ENCODE results near the gene NDEL1. TPM values are rescaled to one million over a fixed set of nuclear protein-coding genes. Genes with fewer than 3 reads are reported as not detected.

Gene NDEL1
- total RNA-seq, 1 donor from 2014 or later = 30.5 TPM

DNA sequence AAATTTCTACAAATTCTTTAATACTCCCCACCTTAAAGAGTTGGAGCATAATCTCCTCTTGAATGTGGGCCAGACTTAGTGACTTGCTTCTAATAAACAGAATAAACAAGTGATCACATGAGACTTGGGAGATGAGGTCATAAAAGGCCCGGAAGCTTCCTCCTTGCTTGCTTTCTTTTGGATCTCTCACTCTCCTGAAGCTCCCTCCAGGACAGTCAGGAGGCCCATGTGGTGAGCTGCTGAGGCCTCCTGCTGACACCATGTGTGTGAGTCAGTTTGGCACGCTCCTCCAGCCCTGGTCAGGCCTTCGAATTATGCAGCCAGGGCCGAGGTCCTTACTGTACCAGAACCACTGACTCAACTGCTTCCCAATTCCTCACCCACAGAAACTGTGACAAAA is 53.2 kb downstream of the NDEL1 start:
- no peaks in the 10 kb centered on the region for H3K4me1 Mint-ChIP-seq (ENCODE audit: low read depth)
- no peak for DNase-seq (ENCODE audit: low spot score, unreplicated experiment)
- peaks cover 56% of the 10 kb centered on the region for H3K36me3 Mint-ChIP-seq (ENCODE audit: insufficient read depth)
- no peaks in the 10 kb centered on the region for H3K27me3 Mint-ChIP-seq
- no peak overlapping the region for H3K27ac Mint-ChIP-seq
- H3K4me3 Mint-ChIP-seq (ENCODE audit: low read depth) = no peak overlapping the region
- H3K9me3 Mint-ChIP-seq (ENCODE audit: low read depth) = peaks cover 11% of the 10 kb centered on the region
- TF ChIP-seq, protein P1, sequence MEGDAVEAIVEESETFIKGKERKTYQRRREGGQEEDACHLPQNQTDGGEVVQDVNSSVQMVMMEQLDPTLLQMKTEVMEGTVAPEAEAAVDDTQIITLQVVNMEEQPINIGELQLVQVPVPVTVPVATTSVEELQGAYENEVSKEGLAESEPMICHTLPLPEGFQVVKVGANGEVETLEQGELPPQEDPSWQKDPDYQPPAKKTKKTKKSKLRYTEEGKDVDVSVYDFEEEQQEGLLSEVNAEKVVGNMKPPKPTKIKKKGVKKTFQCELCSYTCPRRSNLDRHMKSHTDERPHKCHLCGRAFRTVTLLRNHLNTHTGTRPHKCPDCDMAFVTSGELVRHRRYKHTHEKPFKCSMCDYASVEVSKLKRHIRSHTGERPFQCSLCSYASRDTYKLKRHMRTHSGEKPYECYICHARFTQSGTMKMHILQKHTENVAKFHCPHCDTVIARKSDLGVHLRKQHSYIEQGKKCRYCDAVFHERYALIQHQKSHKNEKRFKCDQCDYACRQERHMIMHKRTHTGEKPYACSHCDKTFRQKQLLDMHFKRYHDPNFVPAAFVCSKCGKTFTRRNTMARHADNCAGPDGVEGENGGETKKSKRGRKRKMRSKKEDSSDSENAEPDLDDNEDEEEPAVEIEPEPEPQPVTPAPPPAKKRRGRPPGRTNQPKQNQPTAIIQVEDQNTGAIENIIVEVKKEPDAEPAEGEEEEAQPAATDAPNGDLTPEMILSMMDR (IDR thresholded peaks at IDR 0.05; ENCODE audit: unreplicated experiment) = no peak

DNA sequence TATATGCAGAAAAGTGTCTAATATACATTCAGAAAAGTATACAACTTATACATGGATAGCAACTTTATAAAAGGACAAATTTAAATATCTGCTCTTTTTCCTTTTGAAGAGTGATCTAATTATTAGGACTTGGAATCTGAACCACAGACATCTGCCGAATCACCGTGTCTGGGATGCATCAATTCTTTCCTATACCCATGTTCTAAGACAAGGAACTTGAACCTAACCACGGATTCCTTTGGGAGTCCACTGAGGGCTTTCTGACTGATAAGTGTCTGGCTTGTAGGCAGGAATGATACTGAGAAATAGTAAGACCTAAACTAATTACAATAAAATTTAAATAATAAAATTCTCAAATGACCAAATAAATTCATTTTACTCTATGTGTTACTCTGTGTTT is 54.2 kb downstream of the NDEL1 start:
- H3K27me3 Mint-ChIP-seq = no peaks in the 10 kb centered on the region
- H3K4me3 Mint-ChIP-seq (ENCODE audit: low read depth) = no peak overlapping the region
- TF ChIP-seq, protein P1 (IDR thresholded peaks at IDR 0.05; ENCODE audit: unreplicated experiment) = no peak
- no peak for DNase-seq (ENCODE audit: low spot score, unreplicated experiment)
- H3K36me3 Mint-ChIP-seq (ENCODE audit: insufficient read depth) = peaks cover 60% of the 10 kb centered on the region
- H3K4me1 Mint-ChIP-seq (ENCODE audit: low read depth) = no peaks in the 10 kb centered on the region
- peaks cover 7% of the 10 kb centered on the region for H3K9me3 Mint-ChIP-seq (ENCODE audit: low read depth)
- H3K27ac Mint-ChIP-seq = no peak overlapping the region

DNA sequence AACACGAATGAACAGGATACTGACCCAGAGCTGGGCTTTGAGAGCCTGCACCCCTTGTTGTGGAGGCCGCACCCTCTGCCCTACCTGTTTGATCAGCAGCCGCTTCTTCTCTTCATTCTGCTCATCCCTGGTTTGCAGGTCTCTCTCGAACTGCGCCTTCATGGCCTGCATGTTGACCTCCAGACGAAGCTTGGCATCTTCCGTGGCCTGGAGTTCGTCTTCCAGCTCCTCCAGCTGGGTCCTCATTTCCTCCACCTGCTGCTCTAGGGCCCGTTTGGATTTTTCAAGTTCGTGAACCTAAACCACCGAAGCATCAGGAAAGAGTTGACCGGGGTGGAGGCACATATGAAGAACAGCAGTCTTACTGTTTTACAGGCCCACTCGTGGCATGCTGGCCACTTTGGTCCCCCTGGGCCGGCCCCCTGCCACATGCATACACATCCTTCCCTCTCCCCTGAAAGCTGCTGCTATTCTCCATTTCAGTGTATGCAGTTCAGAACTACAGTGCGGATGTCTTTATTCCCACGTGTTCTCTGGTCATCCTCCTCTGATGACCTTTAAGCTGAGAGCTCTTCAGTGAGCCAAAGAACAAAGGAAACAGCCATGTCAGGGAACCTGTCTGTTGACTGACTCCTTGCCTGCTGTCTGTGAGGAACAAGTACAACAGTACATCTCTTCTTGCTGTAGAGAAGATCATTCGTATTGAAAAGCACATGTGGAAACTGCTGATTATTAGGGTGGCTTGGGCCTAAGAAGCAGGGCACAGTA is 54.8 kb downstream of the NDEL1 start:
- H3K4me3 Mint-ChIP-seq (ENCODE audit: low read depth) = no peak overlapping the region
- no peaks in the 10 kb centered on the region for H3K4me1 Mint-ChIP-seq (ENCODE audit: low read depth)
- peaks cover 54% of the 10 kb centered on the region for H3K36me3 Mint-ChIP-seq (ENCODE audit: insufficient read depth)
- no peak for DNase-seq (ENCODE audit: low spot score, unreplicated experiment)
- H3K27ac Mint-ChIP-seq = no peak overlapping the region
- H3K27me3 Mint-ChIP-seq = no peaks in the 10 kb centered on the region
- H3K9me3 Mint-ChIP-seq (ENCODE audit: low read depth) = peaks cover 5% of the 10 kb centered on the region
- TF ChIP-seq, protein P1 (IDR thresholded peaks at IDR 0.05; ENCODE audit: unreplicated experiment) = no peak

DNA sequence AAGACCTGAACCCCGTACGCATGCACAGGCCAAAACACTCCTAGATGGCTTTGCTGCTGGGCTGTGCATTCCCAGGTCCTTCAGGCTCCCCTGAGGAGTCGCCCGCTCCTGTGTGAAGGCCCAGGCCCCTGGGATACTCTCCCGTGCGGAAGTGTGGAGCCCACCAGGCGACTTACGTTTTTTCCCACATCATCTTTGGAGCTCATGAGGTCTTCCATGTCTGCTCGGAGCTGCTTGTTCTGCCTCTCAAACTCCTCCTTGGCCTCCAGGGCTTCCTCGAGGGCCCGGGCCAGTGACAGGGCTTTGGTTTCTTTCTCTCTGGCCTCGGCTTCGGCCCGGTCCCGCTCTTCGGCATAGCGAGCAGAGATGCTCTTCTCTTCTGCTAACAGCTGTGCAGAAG is 56.4 kb downstream of the NDEL1 start:
- Mint-ChIP-seq H3K27me3 (no peaks in the 10 kb centered on the region), H3K4me1 (ENCODE audit: low read depth) (no peaks in the 10 kb centered on the region), H3K27ac (no peak overlapping the region), H3K36me3 (ENCODE audit: insufficient read depth) (peaks cover 45% of the 10 kb centered on the region), H3K9me3 (ENCODE audit: low read depth) (no peaks in the 10 kb centered on the region), H3K4me3 (ENCODE audit: low read depth) (no peak overlapping the region)
- no peak for DNase-seq (ENCODE audit: low spot score, unreplicated experiment)
- TF ChIP-seq, protein P1 (IDR thresholded peaks at IDR 0.05; ENCODE audit: unreplicated experiment) = no peak

DNA sequence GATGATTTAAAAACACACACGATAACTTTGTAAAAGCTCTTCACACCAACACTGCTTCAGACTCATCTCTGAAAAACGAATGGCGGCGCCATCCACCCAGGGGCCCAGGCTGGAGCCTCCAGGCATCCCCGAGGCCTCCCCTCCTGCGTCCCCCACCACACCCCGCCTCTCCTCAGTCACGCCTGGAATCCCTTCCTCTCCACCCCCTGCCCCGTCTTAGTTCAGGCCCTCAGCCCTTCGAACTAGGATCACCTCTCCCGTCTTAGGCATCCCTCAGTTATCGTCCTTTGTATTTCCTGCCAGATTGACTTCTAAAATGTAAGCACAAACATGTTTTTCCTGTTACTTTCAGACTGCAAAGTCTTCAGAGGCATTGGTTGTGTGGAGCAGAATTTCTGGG is 58.3 kb downstream of the NDEL1 start:
- no peak for DNase-seq (ENCODE audit: low spot score, unreplicated experiment)
- Mint-ChIP-seq H3K9me3 (ENCODE audit: low read depth) (no peaks in the 10 kb centered on the region), H3K27me3 (no peaks in the 10 kb centered on the region), H3K4me1 (ENCODE audit: low read depth) (no peaks in the 10 kb centered on the region), H3K27ac (peak overlapping the region; percentile 60), H3K4me3 (ENCODE audit: low read depth) (no peak overlapping the region), H3K36me3 (ENCODE audit: insufficient read depth) (peaks cover 37% of the 10 kb centered on the region)
- TF ChIP-seq, protein P1 (IDR thresholded peaks at IDR 0.05; ENCODE audit: unreplicated experiment) = no peak
